HepG2 (cell line): Measurements from ENCODE around the gene CD34. TPM values are rescaled to one million over a fixed set of nuclear protein-coding genes. Genes with fewer than 3 reads are reported as not detected.

Experiments
- ATAC-seq: fragments of 200-7000 bp; cut with Tn5 transposase; 3 replicates; pipeline ENCODE4 v1.9.1; 2020; ENCODE audit warnings: mild to moderate bottlenecking, moderate library complexity
- BruUV-seq: library from RNA; stranded (reverse); fragments of 400-500 nt; replicated peaks from 2 replicates; lab custom pipeline; 2021; lab: Mats Ljungman, UMichigan
- CTCF ChIA-PET: fragments of 300-600 bp; formaldehyde crosslinking; extraction: SDS; loops from one replicate; lab custom pipeline; 2021; ENCODE audit warnings: low total read pairs, inconsistent platforms, low intra/inter-chr PET ratio; lab: Yijun Ruan, JAX
- POLR2A ChIA-PET: fragments of 350-600 bp; sonication (Branson Sonifier 250); formaldehyde crosslinking; loops from one replicate; lab custom pipeline; 2020; ENCODE audit warnings: antibody characterized with exemption, inconsistent platforms; lab: Yijun Ruan, JAX
- DNase-seq: peaks from one replicate; pipeline ENCODE4 v3.0.0-alpha.2; 2015; ENCODE audit warnings: low spot score
- FAIRE-seq: peaks from 3 replicates; lab custom pipeline; 2011; peaks lifted over from hg19 to GRCh38; lab: Jason Lieb, UNC
- H2AFZ ChIP-seq: one replicate; pipeline ENCODE4 v1.6.1; 2011; ENCODE audit warnings: low read length, inconsistent platforms
- H3K27ac ChIP-seq: fragments of 300-600 bp; 3 replicates; pipeline ENCODE4 v1.8.0; 2011; ENCODE audit warnings: mixed run types, mild to moderate bottlenecking, mixed read lengths, low read length, inconsistent platforms; ENCODE audit not compliant: insufficient read depth; ENCODE audit errors: extremely low read length
- H3K27me3 ChIP-seq, 2 experiments: fragments of 200-600 bp in 1 of 2; 2 replicates in 1 of 2; 3 replicates in 1 of 2; pipeline versions ENCODE4 v1.6.0 to v1.8.0; 2011; ENCODE audit warnings: low read length in 2 of 2, mild to moderate bottlenecking in 2 of 2, moderate library complexity in 2 of 2, inconsistent platforms in 1 of 2; ENCODE audit not compliant: insufficient read depth in 2 of 2, control insufficient read depth in 1 of 2
- H3K36me3 ChIP-seq, 2 experiments: fragments of 200-600 bp in 1 of 2; replicated peaks in 1 of 2; 2 replicates in 1 of 2; 3 replicates in 1 of 2; pipeline versions ENCODE4 v1.5.1 to v1.8.0; 2011; ENCODE audit warnings: low read length in 2 of 2, inconsistent platforms in 1 of 2; ENCODE audit not compliant: insufficient read depth in 2 of 2, control insufficient read depth in 1 of 2
- H3K4me1 ChIP-seq: 2 replicates; pipeline ENCODE4 v1.5.1; 2012; ENCODE audit warnings: low read length, inconsistent platforms; ENCODE audit not compliant: insufficient read depth
- H3K4me2 ChIP-seq: 2 replicates; pipeline ENCODE4 v1.6.0; 2011; ENCODE audit warnings: low read depth, low read length, inconsistent platforms
- H3K4me3 ChIP-seq, 3 experiments: fragments of 200-600 bp in 1 of 3; sonication (generic), shearing (Covaris generic) in 1 of 3; replicated peaks in 1 of 3; 2 replicates each; pipeline ENCODE4 v1.5.1; 2011 to 2016; ENCODE audit warnings: low read length in 3 of 3, inconsistent platforms in 2 of 3, low read depth in 2 of 3, mild to moderate bottlenecking in 2 of 3, control low read depth in 1 of 3, mixed read lengths in 1 of 3; ENCODE audit not compliant: insufficient read depth in 1 of 3
- H3K79me2 ChIP-seq: one replicate; pipeline ENCODE4 v1.6.1; 2011; ENCODE audit warnings: low read length, inconsistent platforms; ENCODE audit not compliant: insufficient read depth
- H3K9ac ChIP-seq: 2 replicates; pipeline ENCODE4 v1.6.0; 2011; ENCODE audit warnings: mild to moderate bottlenecking, low read depth, low read length, inconsistent platforms; ENCODE audit not compliant: insufficient read depth
- H3K9me3 ChIP-seq: 2 replicates; pipeline ENCODE4 v1.5.1; 2012; ENCODE audit warnings: mild to moderate bottlenecking, low read length
- H4K20me1 ChIP-seq: 2 replicates; pipeline ENCODE4 v1.6.0; 2011; ENCODE audit warnings: inconsistent platforms, mild to moderate bottlenecking, low read length, moderate library complexity; ENCODE audit not compliant: insufficient read depth
- CBFB ChIP-seq: sonication (generic); formaldehyde crosslinking; IDR thresholded peaks from 2 replicates; pipeline ENCODE4 v1.4.0; 2020; ENCODE audit warnings: missing genetic modification reagents
- CCDC6 ChIP-seq: sonication (generic); formaldehyde crosslinking; IDR thresholded peaks from 2 replicates; pipeline ENCODE4 v1.8.1; 2022; ENCODE audit warnings: mild to moderate bottlenecking, missing genetic modification reagents, moderate library complexity
- DMAP1 ChIP-seq: IDR thresholded peaks from 2 replicates; pipeline ENCODE4 v1.6.1; 2016
- NFKB2 ChIP-seq: sonication (generic); formaldehyde crosslinking; IDR thresholded peaks from 2 replicates; pipeline ENCODE4 v1.4.0; 2020; ENCODE audit warnings: missing genetic modification reagents, borderline replicate concordance
- NONO ChIP-seq, 2 experiments: fragments of 450-650 bp in 1 of 2; sonication (generic) in 1 of 2; formaldehyde crosslinking in 1 of 2; IDR thresholded peaks in 1 of 2; conservative IDR thresholded peaks in 1 of 2; 2 replicates each; pipeline versions ENCODE4 v1.6.1 to v1.8.0; 2017 to 2022; ENCODE audit warnings: mild to moderate bottlenecking in 1 of 2, missing genetic modification reagents in 1 of 2, moderate library complexity in 1 of 2
- TFE3 ChIP-seq: IDR thresholded peaks from 2 replicates; pipeline ENCODE4 v1.6.1; 2016
- ZBTB1 ChIP-seq: sonication (generic); formaldehyde crosslinking; IDR thresholded peaks from 2 replicates; pipeline ENCODE4 v1.4.0; 2020; ENCODE audit warnings: missing genetic modification reagents, borderline replicate concordance
- ZKSCAN1 ChIP-seq: fragments of 150-350 bp; IDR thresholded peaks from 2 replicates; pipeline ENCODE4 v1.6.1; 2014; ENCODE audit warnings: low read length
- ZNF10 ChIP-seq: sonication (generic); formaldehyde crosslinking; IDR thresholded peaks from 2 replicates; pipeline ENCODE4 v1.4.0; 2020; ENCODE audit warnings: mild to moderate bottlenecking, low read depth, missing genetic modification reagents, borderline replicate concordance
- ZNF282 ChIP-seq: fragments of 450-650 bp; IDR thresholded peaks from 2 replicates; pipeline ENCODE4 v1.6.1; 2018; ENCODE audit not compliant: partially characterized antibody
- WGBS: methylation state at CpG from one replicate; pipeline ENCODE4 v1.1.6; 2017; ENCODE audit warnings: low lambda C conversion rate; 5-methylcytosine and 5-hydroxymethylcytosine counted together
- in situ Hi-C: cut with HindIII; loops from 2 replicates; pipeline ENCODE4 v1.10.0; 2017; ENCODE audit warnings: low pct_unique_long_range_greater_than_20kb; ENCODE audit not compliant: extremely low pct_ligation_motif_present
- intact Hi-C: fragments of 100-400 bp; cut with micrococcal nuclease; formaldehyde crosslinking; loops from one replicate; pipeline ENCODE4 v1.10.0; 2022; ENCODE audit not compliant: unreplicated experiment
- polyA plus RNA-seq, 8 experiments: library from polyadenylated mRNA; depleted of rRNA in 3 of 8; stranded (reverse) in 7 of 8; unstranded in 1 of 8; fragments of >200 nt; fragmentation: Illumina TruSeq in 4 of 8; extraction: Trizol in 4 of 8; gene quantifications; 2 replicates each; pipeline versions ENCODE4 v1.2.1 to v1.2.3, GENCODE V29; 2011 to 2016; ENCODE audit warnings: low read depth in 4 of 8, missing spikeins in 1 of 8, mixed read lengths in 1 of 8; ENCODE audit not compliant: insufficient read depth in 1 of 8
- total RNA-seq, 5 experiments: library from RNA; depleted of rRNA; stranded (reverse); fragments of >200 nt; fragmentation: Illumina TruSeq; extraction: Trizol; gene quantifications; 2 replicates each; pipeline ENCODE4 v1.2.3, GENCODE V29; 2016; ENCODE audit warnings: low read depth in 1 of 5
- TF ChIP-seq, protein P1 (sequence below): sonication (generic); formaldehyde crosslinking; IDR thresholded peaks from 2 replicates; pipeline ENCODE4 v1.8.0; 2022; ENCODE audit warnings: missing genetic modification reagents, low read depth, mild to moderate bottlenecking, borderline replicate concordance
- TF ChIP-seq, protein P2 (sequence below): sonication (generic); formaldehyde crosslinking; IDR thresholded peaks from 2 replicates; pipeline ENCODE4 v1.8.0; 2022; ENCODE audit warnings: missing genetic modification reagents, mild to moderate bottlenecking, moderate library complexity, borderline replicate concordance

Gene CD34
- total and polyA plus RNA-seq, 2 of the 13 experiments (the other 11 are each of a cell fraction or from before 2014, with no cell fraction given): not detected

DNA sequence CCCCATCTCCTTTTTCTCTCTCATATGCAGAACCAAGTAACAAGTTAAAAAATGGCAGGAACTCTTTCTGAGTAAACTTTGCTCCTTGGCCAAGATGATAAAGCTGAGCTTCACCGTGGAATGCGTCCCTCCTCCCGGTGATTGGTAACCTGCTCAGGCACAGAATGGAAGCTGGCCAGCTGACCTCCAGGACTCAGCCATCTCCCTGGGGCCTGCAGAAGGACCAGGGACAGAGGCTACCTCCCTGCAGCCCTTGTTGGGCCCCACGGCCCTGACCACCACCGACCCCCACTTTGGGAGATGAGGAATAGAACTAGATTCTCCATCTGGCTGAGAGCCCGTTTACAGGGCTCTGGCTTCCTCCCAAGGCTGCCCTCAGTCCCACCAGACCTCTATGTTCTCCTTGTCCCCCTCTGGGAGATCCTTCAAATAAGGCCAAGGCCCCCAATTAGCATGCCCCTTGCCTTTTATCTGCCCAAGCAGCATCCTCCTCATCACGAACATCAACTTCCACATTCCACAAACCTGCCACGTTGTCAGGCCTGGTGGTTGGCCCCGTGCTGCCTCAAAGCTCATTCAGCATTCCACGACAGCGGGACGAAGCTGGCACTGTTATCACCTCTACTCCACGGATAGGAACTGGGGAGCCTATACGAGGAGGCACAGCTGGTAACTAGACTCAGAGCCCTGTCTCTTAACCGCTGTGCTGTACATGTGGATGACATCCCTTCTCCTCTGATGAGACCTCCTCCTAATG, 74.2 kb downstream of the CD34 start:
- no TSS peak for BruUV-seq
- H3K9me3 ChIP-seq: no peaks in the 10 kb centered on the region
- CTCF ChIA-PET: no interaction called here
- H3K79me2 ChIP-seq: no peaks in the 10 kb centered on the region
- ATAC-seq: no peak
- H3K27me3 ChIP-seq: no peaks in the 10 kb centered on the region
- no peak overlapping the region for H3K9ac ChIP-seq
- 83% methylated on average over 14 of the region's 15 CpGs for WGBS
- H2AFZ ChIP-seq: no peak overlapping the region
- H3K27ac ChIP-seq: no peak overlapping the region
- H4K20me1 ChIP-seq: no peaks in the 10 kb centered on the region
- no peak for TF ChIP-seq ZNF282
- no peak for TF ChIP-seq ZNF10 (CRISPR knock-in tag)
- TF ChIP-seq ZKSCAN1: no peak
- TF ChIP-seq, all 625 proteins: peak for 0
- POLR2A ChIA-PET: no interaction called here
- in situ Hi-C loops (no loop called here), intact Hi-C loops (no loop called here)
- H3K4me1 ChIP-seq: peaks cover 8% of the 10 kb centered on the region; the same call in 1 of the 2 replicates
- H3K36me3 ChIP-seq: no peaks in the 10 kb centered on the region
- FAIRE-seq (no peak), DNase-seq (no peak)
- H3K4me3 ChIP-seq: no peak overlapping the region
- H3K4me2 ChIP-seq: no peak overlapping the region

GRCh38 chr1:207835958-207836357, 75.0 kb downstream of the CD34 start:
- H3K9me3 ChIP-seq: no peaks in the 10 kb centered on the region
- no peak for TF ChIP-seq TFE3
- TF ChIP-seq, protein P1, sequence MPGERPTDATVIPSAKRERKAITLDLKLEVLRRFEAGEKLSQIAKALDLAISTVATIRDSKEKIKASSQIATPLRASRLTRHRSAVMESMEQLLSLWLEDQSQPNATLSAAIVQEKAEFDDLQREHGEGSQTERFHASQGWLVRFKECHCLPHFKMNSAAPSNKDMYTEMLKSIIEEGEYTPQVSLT (CRISPR knock-in tag): no peak
- TF ChIP-seq CBFB: no peak
- no peak for TF ChIP-seq NFKB2 (CRISPR knock-in tag)
- no peak for TF ChIP-seq DMAP1
- TF ChIP-seq ZNF282: no peak
- no peak for TF ChIP-seq NONO (IDR thresholded peaks at IDR 0.05)
- no peak for TF ChIP-seq NONO (CRISPR knock-in tag; conservative IDR thresholded peaks at IDR 0.05)
- TF ChIP-seq ZBTB1 (CRISPR knock-in tag): no peak
- TF ChIP-seq CCDC6 (CRISPR knock-in tag): no peak
- TF ChIP-seq, protein P2, sequence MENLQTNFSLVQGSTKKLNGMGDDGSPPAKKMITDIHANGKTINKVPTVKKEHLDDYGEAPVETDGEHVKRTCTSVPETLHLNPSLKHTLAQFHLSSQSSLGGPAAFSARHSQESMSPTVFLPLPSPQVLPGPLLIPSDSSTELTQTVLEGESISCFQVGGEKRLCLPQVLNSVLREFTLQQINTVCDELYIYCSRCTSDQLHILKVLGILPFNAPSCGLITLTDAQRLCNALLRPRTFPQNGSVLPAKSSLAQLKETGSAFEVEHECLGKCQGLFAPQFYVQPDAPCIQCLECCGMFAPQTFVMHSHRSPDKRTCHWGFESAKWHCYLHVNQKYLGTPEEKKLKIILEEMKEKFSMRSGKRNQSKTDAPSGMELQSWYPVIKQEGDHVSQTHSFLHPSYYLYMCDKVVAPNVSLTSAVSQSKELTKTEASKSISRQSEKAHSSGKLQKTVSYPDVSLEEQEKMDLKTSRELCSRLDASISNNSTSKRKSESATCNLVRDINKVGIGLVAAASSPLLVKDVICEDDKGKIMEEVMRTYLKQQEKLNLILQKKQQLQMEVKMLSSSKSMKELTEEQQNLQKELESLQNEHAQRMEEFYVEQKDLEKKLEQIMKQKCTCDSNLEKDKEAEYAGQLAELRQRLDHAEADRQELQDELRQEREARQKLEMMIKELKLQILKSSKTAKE: no peak

More at GRCh38 chr1:207835958-207836357, 75.0 kb downstream of the CD34 start:
- Histone ChIP-seq H4K20me1 (no peaks in the 10 kb centered on the region), H3K9ac (no peak overlapping the region), H2AFZ (no peak overlapping the region), H3K27me3 (no peaks in the 10 kb centered on the region), H3K4me2 (no peak overlapping the region), H3K79me2 (no peaks in the 10 kb centered on the region), H3K4me3 (no peak overlapping the region), H3K4me1 (peaks cover 8% of the 10 kb centered on the region; the same call in 1 of the 2 replicates), H3K27ac (no peak overlapping the region), H3K36me3 (no peaks in the 10 kb centered on the region)
- CTCF ChIA-PET: no interaction called here
- in situ Hi-C loops (no loop called here), intact Hi-C loops (no loop called here)
- 100% methylated on average over 5 of the region's 6 CpGs for WGBS
- no TSS peak for BruUV-seq
- ATAC-seq: no peak
- no peak for FAIRE-seq
- POLR2A ChIA-PET: no interaction called here
- DNase-seq: no peak
